Measurements from ENCODE around the gene MAN1A2. TPM values are rescaled to one million over a fixed set of nuclear protein-coding genes. Genes with fewer than 3 reads are reported as not detected.
"Not testable (repeated sequence)": the region's sequence is repeated elsewhere in the genome, so short reads cannot be mapped to it uniquely, and the experiment has no call there.

The MAN1A2 gene
- total RNA-seq, 5 donors from 2014 or later (not counting 1 experiment from before 2014, with no cell fraction given) = 43.3 to 64.4 (median 51.4) TPM

DNA sequence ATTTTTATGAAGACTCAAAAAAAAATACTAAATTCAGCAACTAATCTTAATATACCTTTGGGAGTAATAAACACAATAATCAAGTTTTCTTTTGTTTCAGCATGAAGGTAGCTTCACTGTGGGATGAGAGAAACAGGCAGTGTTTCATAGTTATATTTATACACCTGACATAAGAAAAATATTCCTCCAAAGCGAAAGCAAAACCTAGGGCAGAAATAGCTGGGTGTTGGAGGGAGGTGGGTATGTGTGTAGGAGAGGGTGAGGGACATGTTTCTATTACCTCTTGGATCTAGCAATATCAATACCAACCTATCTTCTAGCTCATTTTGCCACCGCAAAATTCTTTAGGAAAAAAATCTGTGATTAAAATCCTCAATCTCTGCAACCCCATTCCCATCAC lies 24.9 kb upstream of the MAN1A2 start:
- DNase-seq (no peak), ATAC-seq (replicated peaks in 1 of 4) (peak in 1 of 4 experiments; percentile 43)
- CTCF ChIA-PET = interaction anchor here in 1 of 2 donors (0.6 kb wide), 1 partner anchor 8 kb away, joined by 3 read pairs; no protein-coding TSS in a partner anchor
- WGBS (ENCODE audit: insufficient coverage) = no CpG with 5 or more reads among the region's 2 CpGs
- Histone ChIP-seq H3K36me3 (ENCODE audit: control insufficient read depth in 2 of 2, extremely low read depth in 1 of 2, insufficient read depth in 1 of 2, low read length in 1 of 2) (no peaks in the 10 kb centered on the region), H3K4me3 (ENCODE audit: control insufficient read depth in 1 of 2, extremely low read depth in 1 of 2, low read length in 1 of 2) (no peak overlapping the region), H3K9me3 (no peaks in the 10 kb centered on the region), H3K27me3 (replicated peaks in 1 of 2; ENCODE audit: control insufficient read depth in 2 of 2, extremely low read depth in 1 of 2, insufficient read depth in 2 of 2, low read length in 1 of 2) (peaks cover 0 to 3% of the 10 kb centered on the region in 2 experiments), H3K27ac (ENCODE audit: low read length) (no peak overlapping the region), H3K4me1 (ENCODE audit: control insufficient read depth in 1 of 2, extremely low read depth in 1 of 2, insufficient read depth in 2 of 2, low read length in 2 of 2) (peaks cover 0 to 2% of the 10 kb centered on the region in 2 experiments)
- Mint-ChIP-seq H3K4me1 (peaks cover 25 to 37% (median 35%) of the 10 kb centered on the region in 3 donors), H3K27me3 (peaks cover 0 to 3% of the 10 kb centered on the region in 2 donors), H3K27ac (no peak overlapping the region), H3K9me3 (no peaks in the 10 kb centered on the region), H3K4me3 (peak overlapping the region in 1 of 3 donors; percentile 43), H3K36me3 (no peaks in the 10 kb centered on the region)
- POLR2A ChIA-PET = no interaction called here

DNA sequence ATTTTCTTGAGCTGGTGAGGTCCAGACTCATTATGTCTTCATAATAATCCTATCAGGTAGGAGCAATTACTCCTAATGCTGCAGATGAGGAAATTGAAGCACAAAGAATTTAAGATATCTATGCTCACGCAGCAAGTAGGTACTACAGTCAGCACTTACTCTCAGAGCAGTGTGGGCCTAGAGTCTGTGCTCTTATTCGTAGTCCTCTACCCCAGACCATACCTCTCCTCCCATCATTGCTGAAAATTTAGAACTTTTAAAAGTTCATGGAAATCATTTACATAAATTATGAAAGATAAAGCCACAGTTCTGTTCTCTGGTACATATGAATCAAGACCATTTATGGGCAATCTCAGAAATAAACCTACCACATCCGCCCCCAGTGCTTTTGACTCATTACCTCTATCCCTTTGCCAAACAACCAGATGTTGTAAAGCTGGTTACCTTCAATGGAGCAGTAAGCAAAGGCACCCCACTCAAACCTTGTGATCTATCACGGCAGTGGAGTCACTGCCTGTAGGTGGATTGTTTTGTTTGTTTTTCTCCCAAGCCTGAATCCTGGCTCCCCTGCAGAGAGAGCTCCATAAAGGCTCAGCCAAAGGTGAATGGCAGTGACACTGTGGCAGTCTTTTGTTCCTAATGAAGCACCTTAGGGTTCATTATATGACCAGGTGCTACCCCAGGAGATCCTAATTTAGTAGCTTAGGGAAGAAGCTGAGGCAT lies 20.9 kb upstream of the MAN1A2 start:
- POLR2A ChIA-PET = no interaction called here
- H3K4me3 ChIP-seq (ENCODE audit: control insufficient read depth in 1 of 2, extremely low read depth in 1 of 2, low read length in 1 of 2) = no peak overlapping the region

DNA sequence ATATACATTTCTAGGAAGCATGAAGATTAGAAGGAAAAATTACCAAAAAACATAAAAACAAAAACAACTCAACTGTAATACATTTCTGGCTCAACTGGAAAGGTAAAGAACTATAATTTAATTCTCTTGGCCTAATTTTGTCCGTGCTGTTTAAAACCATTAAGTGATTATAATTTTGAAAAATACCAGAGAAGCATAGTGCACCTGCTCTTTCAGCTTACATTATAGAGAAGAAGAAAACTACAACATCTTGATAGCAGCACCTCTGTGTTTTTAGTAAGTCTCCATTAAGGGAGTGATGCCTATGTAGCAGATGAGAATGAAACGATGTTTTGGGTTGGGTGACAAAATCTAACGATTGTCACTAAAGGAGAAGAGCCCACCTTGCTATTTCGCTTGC lies 19.3 kb upstream of the MAN1A2 start:
- POLR2A ChIA-PET = no interaction called here
- H3K27ac ChIP-seq (ENCODE audit: low read length) = no peak overlapping the region
- CTCF ChIA-PET = no interaction called here
- Mint-ChIP-seq H3K4me3 (no peak overlapping the region), H3K4me1 (peaks cover 4 to 14% (median 10%) of the 10 kb centered on the region in 3 donors), H3K27me3 (peaks cover 0 to 3% of the 10 kb centered on the region in 2 donors), H3K27ac (no peak overlapping the region), H3K36me3 (no peaks in the 10 kb centered on the region), H3K9me3 (no peaks in the 10 kb centered on the region)
- H3K9me3 ChIP-seq = no peaks in the 10 kb centered on the region
- no peak for ATAC-seq (replicated peaks in 1 of 4)
- no peak for DNase-seq
- H3K4me1 ChIP-seq (ENCODE audit: control insufficient read depth in 1 of 2, extremely low read depth in 1 of 2, insufficient read depth in 2 of 2, low read length in 2 of 2) = no peaks in the 10 kb centered on the region
- H3K36me3 ChIP-seq (ENCODE audit: control insufficient read depth in 2 of 2, extremely low read depth in 1 of 2, insufficient read depth in 1 of 2, low read length in 1 of 2) = no peaks in the 10 kb centered on the region
- WGBS (ENCODE audit: insufficient coverage) = 100% methylated on average over 3 of the region's 4 CpGs
- peaks cover 0 to 3% of the 10 kb centered on the region in 2 experiments for H3K27me3 ChIP-seq (replicated peaks in 1 of 2; ENCODE audit: control insufficient read depth in 2 of 2, extremely low read depth in 1 of 2, insufficient read depth in 2 of 2, low read length in 1 of 2)
- H3K4me3 ChIP-seq (ENCODE audit: control insufficient read depth in 1 of 2, extremely low read depth in 1 of 2, low read length in 1 of 2) = no peak overlapping the region

More for the DNA sequence above, 20.9 kb upstream of the MAN1A2 start:
- Histone ChIP-seq H3K4me1 (ENCODE audit: control insufficient read depth in 1 of 2, extremely low read depth in 1 of 2, insufficient read depth in 2 of 2, low read length in 2 of 2) (peaks cover 0 to 2% of the 10 kb centered on the region in 2 experiments), H3K9me3 (no peaks in the 10 kb centered on the region), H3K27ac (ENCODE audit: low read length) (no peak overlapping the region), H3K27me3 (replicated peaks in 1 of 2; ENCODE audit: control insufficient read depth in 2 of 2, extremely low read depth in 1 of 2, insufficient read depth in 2 of 2, low read length in 1 of 2) (peaks cover 0 to 3% of the 10 kb centered on the region in 2 experiments), H3K36me3 (ENCODE audit: control insufficient read depth in 2 of 2, extremely low read depth in 1 of 2, insufficient read depth in 1 of 2, low read length in 1 of 2) (no peaks in the 10 kb centered on the region)
- WGBS (ENCODE audit: insufficient coverage) = 29% methylated on average over 1 of the region's 4 CpGs
- DNase-seq (no peak), ATAC-seq (replicated peaks in 1 of 4) (peak in 3 of 4 experiments; percentile 65 to 73 (median 70))
- Mint-ChIP-seq H3K9me3 (no peaks in the 10 kb centered on the region), H3K36me3 (no peaks in the 10 kb centered on the region), H3K4me1 (peaks cover 15 to 22% (median 22%) of the 10 kb centered on the region in 3 donors), H3K27ac (peak overlapping the region in 1 of 2 donors; percentile 51), H3K4me3 (no peak overlapping the region), H3K27me3 (peaks cover 0 to 3% of the 10 kb centered on the region in 2 donors)
- CTCF ChIA-PET = interaction anchor here in 1 of 2 donors (0.7 kb wide), 1 partner anchor 24 kb away, joined by 3 read pairs; no protein-coding TSS in a partner anchor

DNA sequence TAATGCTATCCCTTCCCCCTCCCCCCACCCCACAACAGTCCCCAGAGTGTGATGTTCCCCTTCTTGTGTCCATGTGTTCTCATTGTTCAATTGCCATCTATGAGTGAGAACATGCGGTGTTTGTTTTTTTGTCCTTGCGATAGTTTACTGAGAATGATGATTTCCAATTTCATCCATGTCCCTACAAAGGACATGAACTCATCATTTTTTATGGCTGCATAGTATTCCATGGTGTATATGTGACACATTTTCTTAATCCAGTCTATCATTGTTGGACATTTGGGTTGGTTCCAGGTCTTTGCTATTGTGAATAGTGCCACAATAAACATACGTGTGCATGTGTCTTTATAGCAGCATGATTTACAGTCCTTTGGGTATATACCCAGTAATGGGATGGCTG lies 14.6 kb upstream of the MAN1A2 start:
- POLR2A ChIA-PET; H3K9me3 ChIP-seq; H3K4me3 Mint-ChIP-seq; H3K36me3 ChIP-seq (ENCODE audit: control insufficient read depth in 2 of 2, extremely low read depth in 1 of 2, insufficient read depth in 1 of 2, low read length in 1 of 2); DNase-seq; H3K4me1 ChIP-seq (ENCODE audit: control insufficient read depth in 1 of 2, extremely low read depth in 1 of 2, insufficient read depth in 2 of 2, low read length in 2 of 2); H3K4me3 ChIP-seq (ENCODE audit: control insufficient read depth in 1 of 2, extremely low read depth in 1 of 2, low read length in 1 of 2); H3K27ac Mint-ChIP-seq; H3K27me3 ChIP-seq (replicated peaks in 1 of 2; ENCODE audit: control insufficient read depth in 2 of 2, extremely low read depth in 1 of 2, insufficient read depth in 2 of 2, low read length in 1 of 2); CTCF ChIA-PET; H3K27me3 Mint-ChIP-seq; H3K27ac ChIP-seq (ENCODE audit: low read length); H3K9me3 Mint-ChIP-seq; ATAC-seq (replicated peaks in 1 of 4); H3K36me3 Mint-ChIP-seq: not testable (repeated sequence)
- no CpG with 5 or more reads among the region's 3 CpGs for WGBS (ENCODE audit: insufficient coverage)
- H3K4me1 Mint-ChIP-seq = peaks cover 2 to 12% (median 5%) of the 10 kb centered on the region in 3 donors

DNA sequence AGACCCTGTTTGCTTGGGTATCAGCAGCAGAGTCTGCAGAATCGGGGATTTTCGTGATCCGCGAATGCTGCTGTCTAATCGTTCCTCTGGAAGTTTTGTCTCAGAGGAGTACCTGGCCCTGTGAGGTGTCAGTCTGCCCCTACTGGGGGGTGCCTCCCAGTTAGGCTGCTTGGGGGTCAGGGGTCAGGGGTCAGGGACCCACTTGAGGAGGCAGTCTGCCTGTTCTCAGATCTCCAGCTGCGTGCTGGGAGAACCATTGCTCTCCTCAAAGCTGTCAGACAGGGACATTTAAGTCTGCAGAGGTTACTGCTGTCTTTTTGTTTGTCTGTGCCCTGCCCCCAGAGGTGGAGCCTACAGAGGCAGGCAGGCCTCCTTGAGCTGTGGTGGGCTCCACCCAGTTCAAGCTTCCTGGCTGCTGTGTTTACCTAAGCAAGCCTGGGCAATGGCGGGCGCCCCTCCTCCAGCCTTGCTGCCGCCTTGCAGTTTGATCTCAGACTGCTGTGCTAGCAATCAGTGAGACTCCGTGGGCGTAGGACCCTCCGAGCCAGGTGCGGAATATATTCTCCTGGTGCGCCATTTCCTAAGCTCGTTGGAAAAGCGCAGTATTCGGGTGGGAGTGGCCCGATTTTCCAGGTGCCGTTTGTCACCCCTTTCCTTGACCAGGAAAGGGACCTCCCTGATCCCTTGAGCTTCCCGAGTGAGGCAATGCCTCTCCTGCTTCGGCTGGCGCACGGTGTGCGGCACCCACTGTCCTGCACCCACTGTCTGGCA lies 9.2 kb upstream of the MAN1A2 start:
- H3K27ac ChIP-seq (ENCODE audit: low read length); H3K36me3 Mint-ChIP-seq; H3K27me3 ChIP-seq (replicated peaks in 1 of 2; ENCODE audit: control insufficient read depth in 2 of 2, extremely low read depth in 1 of 2, insufficient read depth in 2 of 2, low read length in 1 of 2); ATAC-seq (replicated peaks in 1 of 4); H3K9me3 Mint-ChIP-seq; H3K9me3 ChIP-seq; H3K36me3 ChIP-seq (ENCODE audit: control insufficient read depth in 2 of 2, extremely low read depth in 1 of 2, insufficient read depth in 1 of 2, low read length in 1 of 2); H3K4me3 ChIP-seq (ENCODE audit: control insufficient read depth in 1 of 2, extremely low read depth in 1 of 2, low read length in 1 of 2); H3K27me3 Mint-ChIP-seq: not testable (repeated sequence)
- peak in 31 of 35 experiments; percentile 14 to 76 (median 45) for DNase-seq
- H3K4me1 ChIP-seq (ENCODE audit: control insufficient read depth in 1 of 2, extremely low read depth in 1 of 2, insufficient read depth in 2 of 2, low read length in 2 of 2) = peaks cover 6 to 22% of the 10 kb centered on the region in 2 experiments
- peaks cover 42 to 53% (median 52%) of the 10 kb centered on the region in 3 donors for H3K4me1 Mint-ChIP-seq
- 83% methylated on average over 18 of the region's 24 CpGs for WGBS (ENCODE audit: insufficient coverage)
- ChIA-PET POLR2A (interaction anchor here (0.6 kb wide), 3 partner anchors 275 to 853 kb away, joined by 3 to 13 read pairs (median 9); no protein-coding TSS in a partner anchor), CTCF (interaction anchor here (0.7 to 1.1 kb wide), 1 partner anchor 9 kb away, joined by 3 to 4 read pairs; the partner anchor contains the start of gene MAN1A2 (in 2 of the 2))
- peak overlapping the region; percentile 6 to 69 (median 39) for H3K4me3 Mint-ChIP-seq
- peak overlapping the region; percentile 63 to 68 for H3K27ac Mint-ChIP-seq

DNA sequence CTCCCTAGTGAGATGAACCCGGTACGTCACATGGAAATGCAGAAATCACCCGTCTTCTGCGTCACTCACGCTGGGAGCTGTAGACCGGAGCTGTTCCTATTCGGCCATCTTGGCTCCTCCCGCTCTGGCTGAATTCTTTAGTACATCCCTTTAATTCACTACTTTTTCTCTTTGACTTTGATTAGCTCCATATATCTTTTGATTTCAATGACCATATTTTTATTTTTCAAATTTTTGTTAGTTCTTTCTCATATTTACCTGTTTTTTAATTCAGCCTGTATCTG lies 8.7 kb upstream of the MAN1A2 start:
- H3K9me3 ChIP-seq; H3K27ac ChIP-seq (ENCODE audit: low read length); H3K9me3 Mint-ChIP-seq; H3K4me3 ChIP-seq (ENCODE audit: control insufficient read depth in 1 of 2, extremely low read depth in 1 of 2, low read length in 1 of 2); ATAC-seq (replicated peaks in 1 of 4); H3K27me3 ChIP-seq (replicated peaks in 1 of 2; ENCODE audit: control insufficient read depth in 2 of 2, extremely low read depth in 1 of 2, insufficient read depth in 2 of 2, low read length in 1 of 2); DNase-seq; H3K36me3 Mint-ChIP-seq; H3K36me3 ChIP-seq (ENCODE audit: control insufficient read depth in 2 of 2, extremely low read depth in 1 of 2, insufficient read depth in 1 of 2, low read length in 1 of 2); H3K27me3 Mint-ChIP-seq: not testable (repeated sequence)
- H3K4me1 ChIP-seq (ENCODE audit: control insufficient read depth in 1 of 2, extremely low read depth in 1 of 2, insufficient read depth in 2 of 2, low read length in 2 of 2) = peaks cover 6 to 24% of the 10 kb centered on the region in 2 experiments
- ChIA-PET POLR2A (interaction anchor here in 1 of 2 donors (0.6 kb wide), 1 partner anchor 276 kb away, joined by 9 read pairs; no protein-coding TSS in a partner anchor), CTCF (interaction anchor here (0.7 to 1.1 kb wide), 1 partner anchor 9 kb away, joined by 3 to 4 read pairs; the partner anchor contains the start of gene MAN1A2 (in 2 of the 2))
- WGBS (ENCODE audit: insufficient coverage) = 100% methylated on average over 2 of the region's 8 CpGs
- H3K27ac Mint-ChIP-seq = peak overlapping the region; percentile 63 to 68
- H3K4me3 Mint-ChIP-seq = peak overlapping the region; percentile 6 to 69 (median 39)
- peaks cover 44 to 57% (median 57%) of the 10 kb centered on the region in 3 donors for H3K4me1 Mint-ChIP-seq
